Erythroblast (primary cell): ENCODE data around the gene LRMDA.

Source experiments
- GATA1 ChIP-seq: IDR thresholded peaks from 2 replicates; pipeline ENCODE4 v1.6.1; 2011; ENCODE audit warnings: low read depth, mild to moderate bottlenecking, control low read depth, low read length, moderate library complexity
- POLR2A ChIP-seq: IDR thresholded peaks from 2 replicates; pipeline ENCODE4 v1.6.1; 2011; ENCODE audit warnings: mild to moderate bottlenecking, low read length

DNA sequence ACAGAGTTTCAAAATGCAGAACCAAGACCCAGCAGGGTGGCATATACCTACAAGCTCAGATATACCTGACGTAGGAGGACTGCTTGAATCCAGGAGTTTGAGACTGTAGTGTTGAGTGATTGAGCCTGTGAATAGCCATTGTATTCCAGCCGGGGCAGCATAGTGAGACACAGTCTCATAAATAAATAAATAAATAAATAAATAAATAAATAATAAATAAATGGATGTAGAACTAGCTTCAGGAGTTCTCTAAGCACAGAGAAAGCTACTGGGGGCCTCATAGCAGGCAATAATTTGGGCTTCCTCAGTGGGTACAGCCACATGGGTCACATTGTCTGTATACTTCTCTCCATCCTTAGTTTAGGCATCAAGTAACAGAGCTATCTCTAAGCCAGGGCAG, 906.8 kb downstream of the LRMDA start:
- no peak for TF ChIP-seq POLR2A
- TF ChIP-seq GATA1 = no peak
